Common myeloid progenitor, CD34-positive (primary cell): ENCODE measurements around the gene SYCP1.

Experiments
- CTCF ChIA-PET: fragments of 350-600 bp; sonication (Branson Sonifier 250); formaldehyde crosslinking; loops from one replicate; lab custom pipeline; 2021; ENCODE audit warnings: antibody characterized with exemption; lab: Charles Lee
- POLR2A ChIA-PET: fragments of 350-600 bp; sonication (Branson Sonifier 250); formaldehyde crosslinking; loops from one replicate; lab custom pipeline; 2021; ENCODE audit warnings: antibody characterized with exemption; lab: Charles Lee
- DNase-seq, 3 donors: peaks; one replicate each; pipeline versions ENCODE4 v3.0.0 to v3.0.0-alpha.2; 2013
- H3K27ac ChIP-seq, 2 experiments: 1 replicate in 1 of 2; 2 replicates in 1 of 2; pipeline ENCODE4 v1.7.0; 2013; ENCODE audit warnings: inconsistent platforms in 2 of 2, low read length in 2 of 2, mild to moderate bottlenecking in 2 of 2, low read depth in 1 of 2, moderate library complexity in 1 of 2; ENCODE audit not compliant: severe bottlenecking in 2 of 2, insufficient read depth in 1 of 2, poor library complexity in 1 of 2
- H3K27me3 ChIP-seq, 5 experiments: replicated peaks in 2 of 5; 1 replicate in 3 of 5; 2 replicates in 2 of 5; pipeline versions ENCODE4 v1.6.1 to v1.7.0; 2013; ENCODE audit warnings: low read length in 4 of 5, mild to moderate bottlenecking in 2 of 5, moderate library complexity in 2 of 5, inconsistent platforms in 1 of 5; ENCODE audit not compliant: insufficient read depth in 5 of 5, control insufficient read depth in 4 of 5
- H3K36me3 ChIP-seq, 4 experiments: 1 replicate in 2 of 4; 2 replicates in 2 of 4; pipeline versions ENCODE4 v1.6.1 to v1.7.0; 2013; ENCODE audit warnings: low read length in 3 of 4, control low read depth in 1 of 4, mild to moderate bottlenecking in 1 of 4; ENCODE audit not compliant: control insufficient read depth in 4 of 4, insufficient read depth in 4 of 4
- H3K4me1 ChIP-seq, 4 experiments: 1 replicate in 3 of 4; 2 replicates in 1 of 4; pipeline versions ENCODE4 v1.6.1 to v1.7.1; 2013; ENCODE audit warnings: low read length in 3 of 4, mild to moderate bottlenecking in 3 of 4, control low read depth in 1 of 4, inconsistent platforms in 1 of 4, moderate library complexity in 1 of 4; ENCODE audit not compliant: control insufficient read depth in 4 of 4, insufficient read depth in 4 of 4; ENCODE audit errors: control extremely low read depth in 1 of 4
- H3K4me3 ChIP-seq, 7 experiments: 1 replicate in 4 of 7; 2 replicates in 3 of 7; pipeline versions ENCODE4 v1.5.1 to v1.7.0; 2013; ENCODE audit warnings: mild to moderate bottlenecking in 7 of 7, low read length in 6 of 7, moderate library complexity in 6 of 7, inconsistent platforms in 2 of 7, low read depth in 2 of 7, control low read depth in 1 of 7; ENCODE audit not compliant: insufficient read depth in 4 of 7, control insufficient read depth in 1 of 7; ENCODE audit errors: extremely low read depth in 1 of 7
- H3K9me3 ChIP-seq, 5 experiments: 1 replicate in 4 of 5; 2 replicates in 1 of 5; pipeline versions ENCODE4 v1.6.1 to v1.7.1; 2013; ENCODE audit warnings: low read length in 4 of 5, mild to moderate bottlenecking in 2 of 5, inconsistent platforms in 1 of 5, low read depth in 1 of 5, moderate library complexity in 1 of 5; ENCODE audit not compliant: control insufficient read depth in 4 of 5, insufficient read depth in 2 of 5; ENCODE audit errors: control extremely low read depth in 1 of 5
- WGBS: methylation state at CpG from one replicate; pipeline ENCODE4 v1.1.5; 2013; ENCODE audit not compliant: insufficient coverage; 5-methylcytosine and 5-hydroxymethylcytosine counted together

The SYCP1 gene

GRCh38 chr1:115029526-115029925, 174.9 kb downstream of the SYCP1 start, which contains the start of gene TSHB:
TSS of gene TSHB (plus strand) at chr1:115029826. CDS start at chr1:115033363, 3,537 bp downstream.
- H3K27me3 ChIP-seq = no peaks in the 10 kb centered on the region
- ChIA-PET CTCF (interaction anchor here (0.8 kb wide), 1 partner anchor 501 kb away, joined by 3 read pairs; no protein-coding TSS in a partner anchor), POLR2A (interaction anchor here (1.3 kb wide), 1 partner anchor 19 kb away, joined by 3 read pairs; no protein-coding TSS in a partner anchor)
- H3K9me3 ChIP-seq = no peaks in the 10 kb centered on the region
- no peaks in the 10 kb centered on the region for H3K36me3 ChIP-seq
- no peak within 1 kb of the TSS for H3K27ac ChIP-seq
- no peak for DNase-seq
- no peaks in the 10 kb centered on the region for H3K4me1 ChIP-seq
- H3K4me3 ChIP-seq = no peak within 1 kb of the TSS

- POLR2A ChIA-PET = no interaction called here
- Histone ChIP-seq H3K27ac (no peak overlapping the region), H3K4me3 (no peak overlapping the region), H3K4me1 (no peaks in the 10 kb centered on the region), H3K9me3 (no peaks in the 10 kb centered on the region), H3K27me3 (no peaks in the 10 kb centered on the region), H3K36me3 (no peaks in the 10 kb centered on the region)
- DNase-seq = no peak
- CTCF ChIA-PET = no interaction called here
- WGBS = no CpG with 5 or more reads among the region's 2 CpGs
Measured at GRCh38 chr1:115031595-115031994, 176.9 kb downstream of the SYCP1 start.

GRCh38 chr1:115035652-115036051, 181.0 kb downstream of the SYCP1 start:
- no peak for DNase-seq
- POLR2A ChIA-PET = no interaction called here
- no peaks in the 10 kb centered on the region for H3K9me3 ChIP-seq
- WGBS = no CpG with 5 or more reads among the region's 1 CpG
- no peaks in the 10 kb centered on the region for H3K27me3 ChIP-seq
- no peaks in the 10 kb centered on the region for H3K4me1 ChIP-seq
- CTCF ChIA-PET = interaction anchor here (1.3 kb wide), 1 partner anchor 59 kb away, joined by 3 read pairs; no protein-coding TSS in a partner anchor
- H3K4me3 ChIP-seq = no peak overlapping the region
- H3K36me3 ChIP-seq = peaks cover 0 to 7% (median 3%) of the 10 kb centered on the region in 4 experiments
- H3K27ac ChIP-seq = no peak overlapping the region

DNA sequence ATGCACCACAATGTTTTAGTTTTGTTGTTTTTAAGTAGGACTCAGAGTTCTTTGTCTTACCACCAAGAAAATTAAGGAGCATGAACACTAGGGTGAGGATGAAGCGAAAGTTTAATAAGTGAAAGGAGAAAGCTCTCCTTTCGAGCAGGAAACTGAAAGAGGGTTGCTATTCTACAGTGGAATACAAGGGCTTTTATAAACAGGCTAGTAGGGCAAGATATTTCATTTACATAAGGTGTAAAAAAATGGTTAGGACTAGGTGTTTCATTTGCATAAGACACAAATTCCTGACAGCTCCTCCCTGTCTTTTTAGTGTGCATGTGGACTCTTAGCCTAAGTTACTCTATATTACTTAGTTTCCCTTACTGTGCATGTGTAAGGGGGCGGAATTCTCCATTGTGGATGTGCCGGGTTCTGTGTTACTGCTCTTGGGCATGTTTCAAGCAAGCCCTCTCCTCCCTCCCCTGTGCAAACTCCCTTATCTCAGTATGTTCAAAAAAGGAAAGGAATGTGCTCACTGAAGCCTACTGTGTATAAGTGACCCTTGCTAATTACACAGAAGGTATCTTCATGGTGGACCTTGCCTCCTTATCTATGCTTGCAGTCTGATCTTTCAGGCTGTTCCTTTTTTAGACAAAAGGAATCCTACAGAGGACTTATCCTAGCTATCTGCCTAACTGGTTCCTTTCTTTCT, 182.3 kb downstream of the SYCP1 start:
- no peaks in the 10 kb centered on the region for H3K9me3 ChIP-seq
- H3K27ac ChIP-seq = no peak overlapping the region
- DNase-seq = no peak
- no peaks in the 10 kb centered on the region for H3K4me1 ChIP-seq
- no peaks in the 10 kb centered on the region for H3K27me3 ChIP-seq
- WGBS = 96% methylated on average over 4 of the region's 4 CpGs
- no peak overlapping the region for H3K4me3 ChIP-seq
- ChIA-PET POLR2A (no interaction called here), CTCF (no interaction called here)
- H3K36me3 ChIP-seq = peaks cover 0 to 20% (median 8%) of the 10 kb centered on the region in 4 experiments

GRCh38 chr1:115040501-115040900, 185.8 kb downstream of the SYCP1 start:
- H3K36me3 ChIP-seq = peaks cover 0 to 49% (median 15%) of the 10 kb centered on the region in 4 experiments
- CTCF ChIA-PET = no interaction called here
- no peak overlapping the region for H3K27ac ChIP-seq
- no peaks in the 10 kb centered on the region for H3K27me3 ChIP-seq
- H3K9me3 ChIP-seq = peaks cover 0 to 6% (median 2%) of the 10 kb centered on the region in 5 experiments
- no peak overlapping the region for H3K4me3 ChIP-seq
- no peaks in the 10 kb centered on the region for H3K4me1 ChIP-seq
- no peak for DNase-seq
- POLR2A ChIA-PET = no interaction called here
- 100% methylated on average over 1 of the region's 2 CpGs for WGBS

- Histone ChIP-seq H3K4me1 (no peaks in the 10 kb centered on the region), H3K27ac (no peak overlapping the region), H3K9me3 (peaks cover 0 to 6% (median 2%) of the 10 kb centered on the region in 5 experiments), H3K27me3 (no peaks in the 10 kb centered on the region), H3K4me3 (no peak overlapping the region), H3K36me3 (peaks cover 0 to 60% (median 17%) of the 10 kb centered on the region in 4 experiments)
- ChIA-PET POLR2A (no interaction called here), CTCF (interaction anchor here (1.0 kb wide), 1 partner anchor 11 kb away, joined by 3 read pairs; no protein-coding TSS in a partner anchor)
- no peak for DNase-seq
Measured at GRCh38 chr1:115041654-115042053, 187.0 kb downstream of the SYCP1 start.
